HEK293 (cell line): ENCODE measurements around the gene AR.

ENCODE experiments used
- CTCF ChIA-PET: fragments of 350-600 bp; formaldehyde crosslinking; extraction: SDS; loops from one replicate; lab custom pipeline; 2021; ENCODE audit warnings: antibody characterized with exemption; lab: Yijun Ruan, JAX
- POLR2A ChIA-PET: fragments of 300-600 bp; formaldehyde crosslinking; extraction: SDS; loops from one replicate; lab custom pipeline; 2020; ENCODE audit warnings: antibody characterized with exemption, inconsistent platforms; lab: Yijun Ruan, JAX
- H3K27ac ChIP-seq: fragments of 200-500 bp; sonication (Bioruptor generic); 2 replicates; pipeline ENCODE4 v1.5.1; 2014; ENCODE audit warnings: low read depth, low read length, control low read depth, inconsistent platforms; ENCODE audit errors: extremely low read depth
- H3K36me3 ChIP-seq, 2 experiments: fragments of 200-500 bp in 1 of 2; sonication (Bioruptor generic) in 1 of 2; 1 replicate in 1 of 2; 2 replicates in 1 of 2; pipeline ENCODE4 v1.5.1; 2014 to 2017; ENCODE audit warnings: inconsistent platforms in 2 of 2, low read length in 2 of 2; ENCODE audit not compliant: control insufficient read depth in 2 of 2, insufficient read depth in 1 of 2
- H3K4me1 ChIP-seq: fragments of 200-500 bp; sonication (Bioruptor generic); 2 replicates; pipeline ENCODE4 v1.5.1; 2014; ENCODE audit warnings: mild to moderate bottlenecking, low read length, inconsistent platforms; ENCODE audit not compliant: control insufficient read depth, insufficient read depth
- H3K4me3 ChIP-seq: 2 replicates; pipeline ENCODE4 v1.5.1; 2011; ENCODE audit warnings: low read depth, mild to moderate bottlenecking, control low read depth, low read length, moderate library complexity
- H3K9me3 ChIP-seq: fragments of 200-500 bp; sonication (Bioruptor generic); 2 replicates; pipeline ENCODE4 v1.5.1; 2014; ENCODE audit warnings: low read depth, low read length, inconsistent platforms; ENCODE audit not compliant: control insufficient read depth, insufficient read depth
- BCL6B ChIP-seq: fragments of 450-650 bp; formaldehyde crosslinking; IDR thresholded peaks from 2 replicates; pipeline ENCODE4 v1.5.1; 2017; ENCODE audit warnings: missing biosample characterization, missing genetic modification characterization
- CTCF ChIP-seq: fragments of 450-650 bp; formaldehyde crosslinking; IDR thresholded peaks from 2 replicates; pipeline ENCODE4 v1.5.1; 2016; ENCODE audit warnings: missing biosample characterization, missing genetic modification characterization
- FEZF1 ChIP-seq: fragments of 450-650 bp; formaldehyde crosslinking; IDR thresholded peaks from 2 replicates; pipeline ENCODE4 v1.5.1; 2016; ENCODE audit warnings: missing biosample characterization, missing genetic modification characterization
- GLI2 ChIP-seq: fragments of 450-650 bp; formaldehyde crosslinking; IDR thresholded peaks from 2 replicates; pipeline ENCODE4; 2017; ENCODE audit warnings: missing biosample characterization, missing genetic modification characterization, low read depth, borderline replicate concordance
- HIC1 ChIP-seq: fragments of 450-650 bp; formaldehyde crosslinking; IDR thresholded peaks from 2 replicates; pipeline ENCODE4 v1.5.1; 2016; ENCODE audit warnings: missing biosample characterization, missing genetic modification characterization
- SALL2 ChIP-seq: fragments of 450-650 bp; formaldehyde crosslinking; IDR thresholded peaks from 2 replicates; pipeline ENCODE4 v1.5.0; 2017; ENCODE audit warnings: missing biosample characterization, mild to moderate bottlenecking, missing genetic modification characterization, borderline replicate concordance
- ZBTB26 ChIP-seq: fragments of 450-650 bp; formaldehyde crosslinking; optimal IDR thresholded peaks from 2 replicates; pipeline ENCODE3; 2016; ENCODE audit warnings: missing biosample characterization, mild to moderate bottlenecking, missing genetic modification characterization
- ZBTB8A ChIP-seq: fragments of 450-650 bp; formaldehyde crosslinking; IDR thresholded peaks from 2 replicates; pipeline ENCODE4 v1.5.1; 2016; ENCODE audit warnings: missing biosample characterization, missing genetic modification characterization
- ZNF335 ChIP-seq: fragments of 450-650 bp; formaldehyde crosslinking; conservative IDR thresholded peaks from 2 replicates; pipeline ENCODE4 v1.5.1; 2016; ENCODE audit warnings: missing biosample characterization, missing genetic modification characterization
- ZNF366 ChIP-seq: fragments of 450-650 bp; formaldehyde crosslinking; conservative IDR thresholded peaks from 2 replicates; pipeline ENCODE4 v1.5.1; 2016; ENCODE audit warnings: missing biosample characterization, missing genetic modification characterization
- ZNF391 ChIP-seq: fragments of 450-650 bp; formaldehyde crosslinking; IDR thresholded peaks from 2 replicates; pipeline ENCODE4 v1.5.1; 2016; ENCODE audit warnings: low read depth, missing biosample characterization, missing genetic modification characterization, borderline replicate concordance
- ZNF404 ChIP-seq: fragments of 450-650 bp; formaldehyde crosslinking; IDR thresholded peaks from 2 replicates; pipeline ENCODE4 v1.5.1; 2017; ENCODE audit warnings: missing biosample characterization, missing genetic modification characterization
- ZNF426 ChIP-seq: fragments of 450-650 bp; formaldehyde crosslinking; IDR thresholded peaks from 2 replicates; pipeline ENCODE4 v1.5.1; 2017; ENCODE audit warnings: missing biosample characterization, missing genetic modification characterization, mild to moderate bottlenecking, inconsistent platforms, moderate library complexity
- ZNF518A ChIP-seq: fragments of 450-650 bp; formaldehyde crosslinking; conservative IDR thresholded peaks from 2 replicates; pipeline ENCODE4 v1.5.1; 2016; ENCODE audit warnings: low read depth, missing biosample characterization, missing genetic modification characterization
- ZNF561 ChIP-seq: fragments of 450-650 bp; IDR thresholded peaks from 2 replicates; pipeline ENCODE4 v1.5.1; 2018; ENCODE audit warnings: missing biosample characterization, missing genetic modification characterization, borderline replicate concordance
- ZNF621 ChIP-seq: fragments of 450-650 bp; formaldehyde crosslinking; IDR thresholded peaks from 2 replicates; pipeline ENCODE4 v1.5.1; 2017; ENCODE audit warnings: missing biosample characterization, missing genetic modification characterization
- ZNF624 ChIP-seq: fragments of 450-650 bp; formaldehyde crosslinking; IDR thresholded peaks from 2 replicates; pipeline ENCODE4 v1.5.1; 2017; ENCODE audit warnings: missing biosample characterization, missing genetic modification characterization
- ZNF645 ChIP-seq: fragments of 450-650 bp; formaldehyde crosslinking; IDR thresholded peaks from 2 replicates; pipeline ENCODE4; 2016; ENCODE audit warnings: missing biosample characterization, missing genetic modification characterization
- ZNF704 ChIP-seq: fragments of 450-650 bp; formaldehyde crosslinking; IDR thresholded peaks from 2 replicates; pipeline ENCODE4 v1.5.1; 2016; ENCODE audit warnings: missing biosample characterization, missing genetic modification characterization

The AR gene

GRCh38 chrX:67614423-67614822 is 70.6 kb downstream of the AR start:
- TF ChIP-seq GLI2 (tag by site-specific recombination) (no peak), ZNF518A (no peak), ZNF561 (no peak), ZBTB26 (tag by site-specific recombination) (no peak), FEZF1 (tag by site-specific recombination) (no peak), ZNF704 (tag by site-specific recombination) (no peak), SALL2 (no peak), BCL6B (tag by site-specific recombination) (no peak), HIC1 (no peak), ZNF391 (tag by site-specific recombination) (no peak), ZNF426 (no peak)
- CTCF ChIA-PET = no interaction called here
- Histone ChIP-seq H3K4me3 (no peak overlapping the region), H3K36me3 (no peaks in the 10 kb centered on the region), H3K4me1 (no peaks in the 10 kb centered on the region), H3K9me3 (no peaks in the 10 kb centered on the region), H3K27ac (no peak overlapping the region)
- POLR2A ChIA-PET = no interaction called here

GRCh38 chrX:67619253-67619652 is 75.4 kb downstream of the AR start:
- Histone ChIP-seq H3K27ac (no peak overlapping the region), H3K4me1 (no peaks in the 10 kb centered on the region), H3K36me3 (no peaks in the 10 kb centered on the region), H3K4me3 (no peak overlapping the region), H3K9me3 (no peaks in the 10 kb centered on the region; the same call in 1 of the 2 replicates)
- ChIA-PET CTCF (no interaction called here), POLR2A (no interaction called here)
- TF ChIP-seq ZBTB8A = no peak
- TF ChIP-seq ZNF404 (tag by site-specific recombination) = no peak
- no peak for TF ChIP-seq ZNF366
- TF ChIP-seq ZNF621 (tag by site-specific recombination) = no peak
- no peak for TF ChIP-seq ZNF335 (tag by site-specific recombination)
- TF ChIP-seq CTCF (tag by site-specific recombination) = no peak
- TF ChIP-seq ZNF645 (tag by site-specific recombination) = no peak
- TF ChIP-seq ZNF624 (tag by site-specific recombination) = no peak
